Parathyroid adenoma (tissue), 2 donors: Measurements from ENCODE around the gene CHCHD3.
"Not testable (repeated sequence)": the region's sequence is repeated elsewhere in the genome, so short reads cannot be mapped to it uniquely, and the experiment has no call there.

Experiments
- H2AFZ ChIP-seq: fragments of 300-600 bp; sonication (generic); one replicate; pipeline ENCODE4 v1.7.0; 2017; ENCODE audit warnings: antibody characterized with exemption, mild to moderate bottlenecking
- H3K27ac ChIP-seq: fragments of 300-600 bp; sonication (generic); one replicate; pipeline ENCODE4 v1.7.0; 2017
- H3K27me3 ChIP-seq: fragments of 300-600 bp; sonication (generic); one replicate; pipeline ENCODE4 v1.7.0; 2017; ENCODE audit warnings: low read length; ENCODE audit not compliant: control insufficient read depth, insufficient read depth
- H3K36me3 ChIP-seq: fragments of 300-600 bp; sonication (generic); one replicate; pipeline ENCODE4 v1.7.0; 2017; ENCODE audit warnings: low read length; ENCODE audit not compliant: control insufficient read depth, insufficient read depth
- H3K4me1 ChIP-seq: fragments of 300-600 bp; sonication (generic); one replicate; pipeline ENCODE4 v1.7.0; 2017; ENCODE audit warnings: control low read depth
- H3K4me2 ChIP-seq: fragments of 300-600 bp; sonication (generic); one replicate; pipeline ENCODE4 v1.7.0; 2017; ENCODE audit warnings: low read length
- H3K4me3 ChIP-seq: fragments of 300-600 bp; sonication (generic); one replicate; pipeline ENCODE4 v1.7.0; 2017; ENCODE audit warnings: low read depth, low read length
- H3K79me2 ChIP-seq: fragments of 300-600 bp; sonication (generic); one replicate; pipeline ENCODE4 v1.7.0; 2017; ENCODE audit warnings: control low read depth
- H3K9ac ChIP-seq: fragments of 300-600 bp; sonication (generic); one replicate; pipeline ENCODE4 v1.7.0; 2017; ENCODE audit warnings: mild to moderate bottlenecking
- H3K9me3 ChIP-seq: fragments of 300-600 bp; sonication (generic); one replicate; pipeline ENCODE4 v1.7.0; 2017; ENCODE audit warnings: low read length; ENCODE audit not compliant: control insufficient read depth
- TF ChIP-seq, protein P1 (sequence below): fragments of 300-600 bp; sonication (generic); IDR thresholded peaks from one replicate; pipeline ENCODE4 v1.7.0; 2017; ENCODE audit warnings: antibody characterized with exemption, mild to moderate bottlenecking
- donor health status: primary hyperparathyroidism.

CHCHD3 gene

DNA sequence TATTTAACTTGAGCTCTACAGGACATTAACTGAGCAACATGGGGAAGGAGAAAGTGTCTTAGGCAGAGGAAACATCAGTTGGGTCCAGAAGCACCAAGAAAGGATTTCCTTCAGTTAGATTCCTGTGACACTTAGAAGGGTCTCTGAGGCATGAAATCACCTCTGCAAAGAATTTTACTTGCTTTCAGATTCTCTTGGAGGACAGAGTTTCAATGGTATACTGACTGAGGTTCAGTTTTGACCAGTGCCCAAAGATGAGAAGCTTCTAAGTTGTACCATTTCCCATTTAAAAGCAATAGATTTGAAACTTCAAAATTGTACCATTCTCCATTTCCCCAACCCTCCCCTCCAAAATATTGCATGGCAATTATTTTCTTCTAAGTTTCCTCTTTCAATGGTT is 102.4 kb downstream of the CHCHD3 start:
- Histone ChIP-seq H3K27ac (no peak overlapping the region), H3K4me2 (no peak overlapping the region), H3K79me2 (peaks cover 13% of the 10 kb centered on the region), H2AFZ (no peak overlapping the region), H3K36me3 (no peaks in the 10 kb centered on the region), H3K9me3 (no peaks in the 10 kb centered on the region), H3K4me1 (peaks cover 6% of the 10 kb centered on the region), H3K27me3 (no peaks in the 10 kb centered on the region), H3K9ac (no peak overlapping the region), H3K4me3 (no peak overlapping the region)
- TF ChIP-seq, protein P1, sequence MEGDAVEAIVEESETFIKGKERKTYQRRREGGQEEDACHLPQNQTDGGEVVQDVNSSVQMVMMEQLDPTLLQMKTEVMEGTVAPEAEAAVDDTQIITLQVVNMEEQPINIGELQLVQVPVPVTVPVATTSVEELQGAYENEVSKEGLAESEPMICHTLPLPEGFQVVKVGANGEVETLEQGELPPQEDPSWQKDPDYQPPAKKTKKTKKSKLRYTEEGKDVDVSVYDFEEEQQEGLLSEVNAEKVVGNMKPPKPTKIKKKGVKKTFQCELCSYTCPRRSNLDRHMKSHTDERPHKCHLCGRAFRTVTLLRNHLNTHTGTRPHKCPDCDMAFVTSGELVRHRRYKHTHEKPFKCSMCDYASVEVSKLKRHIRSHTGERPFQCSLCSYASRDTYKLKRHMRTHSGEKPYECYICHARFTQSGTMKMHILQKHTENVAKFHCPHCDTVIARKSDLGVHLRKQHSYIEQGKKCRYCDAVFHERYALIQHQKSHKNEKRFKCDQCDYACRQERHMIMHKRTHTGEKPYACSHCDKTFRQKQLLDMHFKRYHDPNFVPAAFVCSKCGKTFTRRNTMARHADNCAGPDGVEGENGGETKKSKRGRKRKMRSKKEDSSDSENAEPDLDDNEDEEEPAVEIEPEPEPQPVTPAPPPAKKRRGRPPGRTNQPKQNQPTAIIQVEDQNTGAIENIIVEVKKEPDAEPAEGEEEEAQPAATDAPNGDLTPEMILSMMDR: no peak

DNA sequence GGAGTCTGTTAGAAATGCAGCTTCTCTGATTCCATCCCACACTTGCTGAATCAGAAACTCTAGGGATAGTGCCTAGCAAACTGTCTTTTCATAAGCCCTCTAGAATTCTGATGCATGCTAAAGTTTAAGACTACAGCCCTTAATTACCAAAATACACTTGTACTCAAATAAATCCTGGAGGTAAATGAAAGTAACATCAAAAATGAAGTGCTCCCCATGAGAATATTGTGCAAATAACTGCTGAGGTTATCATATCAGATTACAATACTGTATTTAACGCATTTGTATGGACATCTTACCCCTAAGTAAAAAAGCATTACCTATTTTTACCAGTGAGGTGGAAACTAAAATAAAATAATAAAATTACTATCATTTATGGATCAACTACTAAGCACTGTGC is 104.7 kb downstream of the CHCHD3 start:
- H3K79me2 ChIP-seq: peaks cover 11% of the 10 kb centered on the region
- H3K9ac ChIP-seq: no peak overlapping the region
- H3K4me3 ChIP-seq: no peak overlapping the region
- no peak overlapping the region for H3K4me2 ChIP-seq
- H3K36me3 ChIP-seq: no peaks in the 10 kb centered on the region
- TF ChIP-seq, protein P1: no peak
- H2AFZ ChIP-seq: no peak overlapping the region
- no peak overlapping the region for H3K27ac ChIP-seq
- no peaks in the 10 kb centered on the region for H3K9me3 ChIP-seq
- H3K27me3 ChIP-seq: no peaks in the 10 kb centered on the region
- peaks cover 6% of the 10 kb centered on the region for H3K4me1 ChIP-seq

DNA sequence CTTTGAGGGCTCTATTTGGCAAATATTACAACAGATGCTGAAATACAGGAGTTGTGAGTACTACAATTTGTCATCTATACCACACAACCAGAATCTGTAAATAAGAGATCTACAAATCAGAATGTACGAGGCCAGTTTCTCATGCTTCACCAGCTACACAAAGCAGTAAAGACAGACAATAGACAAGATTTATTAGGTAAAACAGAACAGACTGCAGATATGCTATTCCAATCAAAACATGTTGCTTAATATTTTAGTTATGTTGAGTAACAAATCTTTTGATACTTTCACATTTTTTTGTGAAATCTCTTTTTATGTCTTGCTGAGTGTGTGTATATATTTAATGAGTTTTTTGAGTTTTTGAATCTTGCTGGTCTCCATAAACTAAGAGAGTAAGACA is 109.1 kb downstream of the CHCHD3 start:
- H3K9me3 ChIP-seq: no peaks in the 10 kb centered on the region
- no peak overlapping the region for H3K4me3 ChIP-seq
- H2AFZ ChIP-seq: no peak overlapping the region
- peaks cover 7% of the 10 kb centered on the region for H3K79me2 ChIP-seq
- H3K27ac ChIP-seq: no peak overlapping the region
- no peak overlapping the region for H3K4me2 ChIP-seq
- no peaks in the 10 kb centered on the region for H3K27me3 ChIP-seq
- H3K9ac ChIP-seq: no peak overlapping the region
- TF ChIP-seq, protein P1: no peak
- H3K4me1 ChIP-seq: peaks cover 6% of the 10 kb centered on the region
- H3K36me3 ChIP-seq: no peaks in the 10 kb centered on the region

DNA sequence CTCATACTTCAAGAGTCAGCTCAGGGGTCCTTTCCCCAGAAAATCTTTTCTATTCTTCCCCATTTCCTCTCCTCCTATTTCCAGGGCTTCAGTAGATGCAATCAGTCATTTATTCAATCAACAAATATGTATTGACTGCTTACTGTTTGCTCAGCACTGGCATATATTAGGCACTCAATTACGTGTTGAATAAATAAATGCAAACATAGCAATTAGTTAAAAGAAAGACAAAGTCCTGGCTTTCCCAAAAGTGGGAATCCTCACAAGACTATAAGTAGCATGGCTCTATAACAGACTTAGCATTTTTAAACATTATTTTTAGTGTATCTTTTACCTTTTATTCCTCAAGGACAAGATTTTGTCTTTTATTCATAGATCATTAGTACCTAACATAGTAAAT is 111.6 kb downstream of the CHCHD3 start:
- H2AFZ ChIP-seq: no peak overlapping the region
- no peaks in the 10 kb centered on the region for H3K4me1 ChIP-seq
- H3K79me2 ChIP-seq: peaks cover 7% of the 10 kb centered on the region
- no peaks in the 10 kb centered on the region for H3K27me3 ChIP-seq
- no peak overlapping the region for H3K9ac ChIP-seq
- TF ChIP-seq, protein P1: no peak
- H3K27ac ChIP-seq: no peak overlapping the region
- no peaks in the 10 kb centered on the region for H3K9me3 ChIP-seq
- no peak overlapping the region for H3K4me2 ChIP-seq
- H3K36me3 ChIP-seq: no peaks in the 10 kb centered on the region
- H3K4me3 ChIP-seq: no peak overlapping the region

DNA sequence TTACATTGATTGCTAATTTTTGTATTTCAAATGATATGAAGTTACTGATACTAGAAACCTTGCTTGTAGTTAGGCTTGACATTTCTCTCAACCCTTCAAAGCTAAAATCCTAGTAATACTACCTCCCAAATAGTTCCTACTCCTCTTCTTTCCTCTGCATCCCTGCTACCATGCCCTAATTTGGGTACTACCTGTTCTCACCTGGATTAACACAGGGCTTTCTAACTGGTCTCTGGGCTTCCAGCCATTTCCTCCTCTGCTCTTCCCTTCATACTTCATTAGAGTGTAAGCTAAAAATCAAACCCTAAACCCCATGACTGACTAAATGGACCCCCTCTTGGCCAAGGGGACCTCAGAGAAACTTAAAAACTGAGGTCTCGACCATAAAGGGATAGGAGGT is 112.4 kb downstream of the CHCHD3 start:
- Histone ChIP-seq H3K4me1 (no peaks in the 10 kb centered on the region), H2AFZ (no peak overlapping the region), H3K4me2 (no peak overlapping the region), H3K36me3 (no peaks in the 10 kb centered on the region), H3K9me3 (no peaks in the 10 kb centered on the region), H3K4me3 (no peak overlapping the region), H3K27me3 (no peaks in the 10 kb centered on the region), H3K27ac (no peak overlapping the region), H3K9ac (no peak overlapping the region), H3K79me2 (peaks cover 7% of the 10 kb centered on the region)
- TF ChIP-seq, protein P1: no peak

DNA sequence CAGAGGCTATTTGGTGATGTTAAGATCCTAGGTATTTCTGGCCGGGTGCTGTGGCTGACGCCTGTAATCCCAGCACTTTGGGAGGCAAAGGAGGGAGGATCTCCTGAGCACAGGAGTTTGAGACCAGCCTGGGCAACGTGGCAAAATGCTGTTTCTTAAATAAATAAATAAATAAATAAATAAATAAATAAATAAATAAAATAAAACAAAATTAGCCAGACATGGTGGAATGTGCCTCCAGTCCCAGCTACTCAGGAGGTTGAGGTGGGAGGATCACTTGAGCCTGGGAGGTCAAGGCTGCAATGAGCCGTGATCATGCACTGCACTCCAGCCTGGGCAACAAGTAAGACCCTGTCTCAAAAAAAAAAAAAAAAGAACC is 114.4 kb downstream of the CHCHD3 start:
- not testable (repeated sequence) for H3K36me3 ChIP-seq, H3K27me3 ChIP-seq, H3K79me2 ChIP-seq, H3K4me3 ChIP-seq, H2AFZ ChIP-seq, H3K9ac ChIP-seq, H3K4me1 ChIP-seq, H3K4me2 ChIP-seq, H3K9me3 ChIP-seq, H3K27ac ChIP-seq
